HG03571 (cell line): Measurements from ENCODE around the gene ESF1.

ENCODE experiments used
- ATAC-seq: cut with Tn5 transposase; IDR thresholded peaks from one replicate; pipeline ENCODE4 v1.9.1; 2021; ENCODE audit not compliant: unreplicated experiment

ESF1 gene

GRCh38 chr20:13681248-13682125 is 103.2 kb downstream of the ESF1 start:
- peak; percentile 71 for ATAC-seq

DNA sequence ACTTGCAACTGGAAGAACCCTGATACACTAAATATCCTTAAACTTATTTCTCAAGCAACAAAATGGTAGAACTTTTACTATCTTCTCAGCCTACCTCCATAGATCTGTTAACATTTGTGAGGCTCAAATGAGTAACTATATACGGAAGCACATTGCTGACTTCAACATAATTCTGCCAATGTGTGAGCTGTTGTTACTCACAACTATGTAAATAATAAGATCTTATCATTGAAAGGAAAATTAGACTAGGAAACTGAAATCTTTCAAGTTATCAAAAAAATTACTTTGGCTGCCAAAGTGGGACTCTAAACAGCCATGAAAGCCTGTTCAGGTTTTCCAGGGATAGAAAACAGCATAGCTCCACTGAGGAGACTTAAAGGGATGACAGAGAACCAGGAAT is 105.8 kb downstream of the ESF1 start:
- no peak for ATAC-seq

GRCh38 chr20:13677241-13677640 is 107.5 kb downstream of the ESF1 start:
- ATAC-seq: no peak

- no peak for ATAC-seq
Measured at GRCh38 chr20:13676682-13677081, 108.0 kb downstream of the ESF1 start.

DNA sequence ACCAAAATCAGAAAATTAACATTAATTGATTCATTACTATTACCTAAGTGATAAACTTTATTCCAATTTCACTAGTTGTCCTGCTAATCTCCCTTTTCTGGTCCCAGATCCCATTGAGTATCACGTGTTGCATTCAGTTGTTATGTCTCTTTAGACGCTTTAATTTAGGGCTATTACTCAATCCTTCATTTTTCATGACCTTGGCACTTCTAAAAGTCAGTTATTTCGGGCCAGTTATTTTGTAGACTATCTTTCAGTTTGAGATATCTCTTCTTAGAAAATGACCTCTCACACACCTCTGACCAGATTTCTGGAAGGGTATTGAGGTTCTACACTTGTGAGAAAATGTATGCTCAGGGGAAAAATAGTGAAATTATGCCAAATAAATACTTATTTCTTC is 112.0 kb downstream of the ESF1 start:
- no peak for ATAC-seq

- ATAC-seq: no peak
Measured at GRCh38 chr20:13671916-13672378, 112.8 kb downstream of the ESF1 start.

DNA sequence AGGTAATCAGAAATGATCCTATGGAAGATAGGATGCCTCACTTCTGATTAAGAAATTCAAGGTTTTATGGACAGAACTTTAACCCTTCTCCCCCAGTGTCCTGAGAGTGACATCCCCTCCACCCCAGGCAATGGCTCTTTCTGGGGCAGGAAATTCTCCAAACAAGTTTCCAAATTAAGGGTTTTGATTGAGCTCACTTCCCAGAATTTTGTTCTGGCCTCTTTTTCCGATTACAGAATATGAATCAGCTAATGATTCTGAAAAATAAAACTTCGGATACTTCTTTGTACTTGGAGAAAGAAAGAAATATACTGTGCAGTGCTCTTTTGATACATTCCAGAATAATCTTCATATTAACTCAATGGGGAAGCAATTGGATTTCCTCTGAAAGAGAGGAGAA is 113.2 kb downstream of the ESF1 start:
- no peak for ATAC-seq

- ATAC-seq: no peak
Measured at GRCh38 chr20:13670160-13670559, 114.6 kb downstream of the ESF1 start.

GRCh38 chr20:13665709-13666395 is 118.9 kb downstream of the ESF1 start:
- ATAC-seq: no peak
